ENCODE results near the gene ARRDC4.

The ARRDC4 gene

GRCh38 chr15:97998307-97999071 is 38.0 kb downstream of the ARRDC4 start:
- no peak for DNase-seq (ENCODE audit: low spot score)

- no peak for DNase-seq (ENCODE audit: low spot score)
Observed at GRCh38 chr15:98000249-98001203, 40.0 kb downstream of the ARRDC4 start.

DNA sequence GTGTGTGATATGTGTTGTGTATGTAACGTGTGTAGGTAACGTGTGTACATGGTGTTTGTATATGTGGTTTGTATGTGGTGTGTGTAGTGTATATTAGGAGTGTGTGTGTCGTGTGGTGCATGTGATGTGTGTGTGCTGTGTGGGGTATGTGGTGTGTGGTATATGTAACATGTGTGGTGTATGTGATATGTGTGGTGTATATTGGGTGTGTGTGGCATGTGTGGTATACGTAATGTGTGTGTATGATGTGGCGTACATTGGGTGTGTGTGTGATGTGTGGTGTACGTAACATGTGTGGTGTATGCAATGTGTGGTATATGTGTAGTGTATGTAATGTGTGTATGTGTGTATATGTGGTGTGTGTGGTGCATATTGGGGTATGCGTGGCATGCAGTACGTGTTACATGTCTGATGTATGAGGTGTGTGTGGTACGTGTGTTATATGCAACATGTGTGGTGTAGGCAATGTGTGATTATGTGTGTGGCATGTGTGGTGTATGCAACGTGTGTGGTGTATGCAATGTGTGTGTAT is 41.2 kb downstream of the ARRDC4 start:
- DNase-seq (ENCODE audit: low spot score): no peak

DNA sequence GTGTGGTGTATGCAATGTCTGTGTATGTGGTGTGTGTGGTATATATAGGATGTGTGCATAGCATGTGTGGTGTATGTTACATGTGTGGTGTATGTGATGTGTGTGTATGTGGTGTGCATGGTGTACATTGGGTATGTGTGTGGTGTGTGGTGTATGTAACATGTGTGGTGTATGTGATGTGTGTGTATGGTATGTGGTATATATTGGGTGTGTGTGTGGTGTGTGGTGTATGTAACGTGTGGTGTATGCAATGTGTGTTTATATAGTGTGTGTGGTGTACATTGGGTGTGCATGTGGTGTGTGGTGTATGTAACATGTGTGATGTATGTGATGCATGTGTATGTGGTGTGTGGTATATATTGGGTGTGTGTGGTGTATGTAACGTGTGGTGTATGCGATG is 41.9 kb downstream of the ARRDC4 start:
- DNase-seq (ENCODE audit: low spot score): no peak

DNA sequence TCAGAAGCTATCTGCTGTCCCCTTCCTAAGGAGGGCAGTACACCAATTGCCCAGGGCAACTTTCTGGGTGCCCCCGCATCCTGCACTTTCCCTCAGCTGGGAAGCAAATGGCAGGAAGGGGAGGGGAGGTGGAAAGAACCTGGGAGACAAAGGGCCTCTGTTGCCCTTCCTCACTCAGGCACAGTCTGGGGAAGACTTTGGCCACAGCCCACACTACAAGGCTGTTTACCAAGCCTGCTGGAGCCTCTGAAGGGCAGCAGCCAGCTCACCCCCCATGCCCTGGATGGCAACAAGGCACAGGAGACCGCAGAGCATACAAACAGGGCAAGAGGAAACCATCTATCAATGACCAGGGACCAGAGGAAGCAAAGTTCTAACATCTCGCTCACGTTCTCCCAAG is 42.4 kb downstream of the ARRDC4 start:
- DNase-seq (ENCODE audit: low spot score): no peak

- DNase-seq (ENCODE audit: low spot score): no peak
Observed at GRCh38 chr15:98003518-98003917, 43.0 kb downstream of the ARRDC4 start.

GRCh38 chr15:98003996-98004395 is 43.5 kb downstream of the ARRDC4 start:
- DNase-seq (ENCODE audit: low spot score): no peak

DNA sequence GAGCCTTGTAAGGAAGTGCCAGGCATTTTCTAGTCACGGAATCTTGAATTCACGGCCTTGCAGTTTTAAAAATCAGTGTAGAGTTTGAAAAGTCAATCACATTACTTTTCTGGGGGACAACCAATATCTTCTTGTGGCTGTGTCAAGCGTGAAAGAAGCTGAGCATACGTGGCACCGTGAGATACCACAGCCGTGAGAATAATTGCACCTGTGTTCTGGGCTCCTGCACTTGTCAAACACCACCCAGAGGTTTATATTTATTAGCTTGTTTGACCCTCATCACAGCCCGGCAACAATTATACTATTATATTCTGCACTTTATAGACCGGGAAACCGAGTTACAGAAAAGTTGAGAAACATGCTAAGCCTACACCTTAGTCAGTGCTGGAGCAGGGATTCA is 45.2 kb downstream of the ARRDC4 start:
- no peak for DNase-seq (ENCODE audit: low spot score)

- no peak for DNase-seq (ENCODE audit: low spot score)
Observed at GRCh38 chr15:98009169-98009568, 48.7 kb downstream of the ARRDC4 start.

GRCh38 chr15:98009971-98010370 is 49.5 kb downstream of the ARRDC4 start:
- no peak for DNase-seq (ENCODE audit: low spot score)

DNA sequence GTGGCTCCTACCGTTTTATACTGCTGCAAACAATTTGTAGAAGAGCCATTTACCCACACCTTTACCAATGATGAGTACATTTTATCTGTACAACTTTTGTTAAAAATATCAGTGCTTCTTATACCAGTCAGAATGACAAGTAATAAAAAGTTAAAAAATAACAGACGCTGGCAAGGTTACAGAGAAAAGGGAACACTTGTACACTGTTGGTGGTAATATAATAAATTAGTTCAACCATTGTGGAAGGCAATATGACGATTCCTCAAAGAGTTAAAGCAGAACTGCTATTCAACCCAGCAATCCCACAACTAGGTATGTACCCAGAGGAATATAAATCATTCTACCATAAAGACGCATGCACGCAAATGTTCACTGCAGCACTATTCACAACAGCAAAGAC is 51.9 kb downstream of the ARRDC4 start:
- DNase-seq (ENCODE audit: low spot score): no peak

GRCh38 chr15:98013631-98014030 is 53.1 kb downstream of the ARRDC4 start:
- DNase-seq (ENCODE audit: low spot score): no peak

DNA sequence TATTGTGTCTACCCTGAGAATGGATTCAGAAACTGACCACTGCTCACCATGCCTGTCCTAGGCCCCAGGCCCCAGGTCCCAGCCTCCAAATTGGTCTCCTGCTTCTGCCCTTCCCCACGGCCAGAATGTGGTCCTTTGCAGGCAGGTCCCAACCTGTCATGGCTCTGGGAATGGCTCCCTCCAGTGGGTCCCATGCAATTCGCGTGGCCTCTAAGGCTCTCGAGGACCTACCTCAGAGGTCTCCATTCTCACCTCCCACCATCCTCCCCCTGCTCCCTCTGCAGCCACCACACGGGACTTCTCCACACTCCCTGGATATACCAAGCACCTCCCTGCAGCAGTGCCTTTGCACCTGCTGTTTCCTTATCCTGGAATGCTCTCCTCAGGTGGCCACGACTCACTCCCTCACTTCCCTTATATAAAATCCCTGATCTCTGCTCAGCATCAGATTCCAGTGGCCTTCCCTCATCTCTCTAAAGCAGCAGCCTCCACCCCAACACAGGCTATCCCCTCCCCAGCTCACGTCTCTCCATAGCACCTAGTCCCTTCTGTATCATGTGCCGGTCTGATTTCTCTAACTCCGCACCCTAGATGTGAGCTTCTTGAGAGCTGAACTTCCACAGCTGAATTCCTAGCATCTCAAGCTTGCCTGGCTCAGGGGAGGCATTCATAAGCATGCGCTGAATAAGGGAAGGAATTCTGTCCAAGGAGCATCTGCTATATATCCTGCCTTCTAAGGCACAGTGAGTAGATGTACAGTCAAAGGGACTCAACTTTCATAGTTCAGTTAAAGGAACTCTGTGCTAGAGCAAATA is 56.9 kb downstream of the ARRDC4 start:
- DNase-seq (ENCODE audit: low spot score): no peak

GRCh38 chr15:98018761-98019351 is 58.4 kb downstream of the ARRDC4 start:
- no peak for DNase-seq (ENCODE audit: low spot score)
